Fibroblast of villous mesenchyme (primary cell): Measurements from ENCODE around the gene FSD1. TPM values are rescaled to one million over a fixed set of nuclear protein-coding genes. Genes with fewer than 3 reads are reported as not detected.
A peak's percentile ranks its signal among the peaks of the same experiment; 100 is the strongest.

Source experiments
- DNase-seq: peaks from one replicate; pipeline ENCODE4 v3.0.0-alpha.2; 2010; ENCODE audit warnings: low read depth
- H3K4me3 ChIP-seq: 2 replicates; pipeline ENCODE4 v1.5.1; 2011; ENCODE audit warnings: low read depth, mild to moderate bottlenecking, low read length
- CTCF ChIP-seq: IDR thresholded peaks from 2 replicates; pipeline ENCODE4 v1.5.1; 2012; ENCODE audit warnings: low read depth, mild to moderate bottlenecking, low read length; ENCODE audit not compliant: insufficient read depth
- total RNA-seq: library from RNA; depleted of rRNA; stranded (reverse); fragments of >200 nt; gene quantifications from 2 replicates; pipeline ENCODE4 v1.2.3, GENCODE V29; 2012

FSD1 gene
- total RNA-seq, 1 donor = 8.6 TPM

GRCh38 chr19:4365341-4365740 is 60.9 kb downstream of the FSD1 start:
- DNase-seq = no peak

GRCh38 chr19:4365791-4366665 is 61.6 kb downstream of the FSD1 start:
- TF ChIP-seq CTCF = no peak
- no peak for DNase-seq

More at GRCh38 chr19:4365341-4365740, 60.9 kb downstream of the FSD1 start:
- TF ChIP-seq CTCF = no peak
- no peak overlapping the region for H3K4me3 ChIP-seq

GRCh38 chr19:4366666-4367335 is 62.4 kb downstream of the FSD1 start:
- H3K4me3 ChIP-seq = no peak overlapping the region
- TF ChIP-seq CTCF = no peak
- DNase-seq = no peak

More at GRCh38 chr19:4365791-4366665, 61.6 kb downstream of the FSD1 start:
- H3K4me3 ChIP-seq = no peak overlapping the region

GRCh38 chr19:4367336-4367723 is 62.9 kb downstream of the FSD1 start:
- no peak for DNase-seq
- no peak for TF ChIP-seq CTCF
- no peak overlapping the region for H3K4me3 ChIP-seq

GRCh38 chr19:4367781-4368127 is 63.4 kb downstream of the FSD1 start:
- DNase-seq = no peak
- no peak overlapping the region for H3K4me3 ChIP-seq
- no peak for TF ChIP-seq CTCF

GRCh38 chr19:4368128-4368820 is 63.9 kb downstream of the FSD1 start:
- peak; percentile 37 for DNase-seq
- no peak overlapping the region for H3K4me3 ChIP-seq
- no peak for TF ChIP-seq CTCF
